ENCODE measurements around the gene SVOPL. TPM values are rescaled to one million over a fixed set of nuclear protein-coding genes. Genes with fewer than 3 reads are reported as not detected.

Gene SVOPL
- total RNA-seq, 1 experiment from 2014 or later = not detected

- H3K4me1 ChIP-seq (ENCODE audit: control insufficient read depth, insufficient read depth, low read length) = no peaks in the 10 kb centered on the region
- no peak overlapping the region for H3K4me3 ChIP-seq (ENCODE audit: low read depth in 2 of 2, low read length in 2 of 2)
- ChIA-PET POLR2A (no interaction called here), CTCF (no interaction called here)
- ATAC-seq (no peak), DNase-seq (ENCODE audit: low read depth, low spot score) (no peak)
- intact Hi-C loops (cut with micrococcal nuclease; ENCODE audit: unreplicated experiment) = no loop called here
- TF ChIP-seq CTCF (IDR thresholded peaks at IDR 0.05) (no peak), SIN3A (IDR thresholded peaks at IDR 0.05; ENCODE audit: borderline replicate concordance, insufficient read depth, low read depth, low read length) (no peak), TCF7L2 (IDR thresholded peaks at IDR 0.05; ENCODE audit: low read depth, low read length) (no peak), POLR2AphosphoS5 (IDR thresholded peaks at IDR 0.05; ENCODE audit: low read depth, low read length) (no peak)
- TF ChIP-seq, protein P1, sequence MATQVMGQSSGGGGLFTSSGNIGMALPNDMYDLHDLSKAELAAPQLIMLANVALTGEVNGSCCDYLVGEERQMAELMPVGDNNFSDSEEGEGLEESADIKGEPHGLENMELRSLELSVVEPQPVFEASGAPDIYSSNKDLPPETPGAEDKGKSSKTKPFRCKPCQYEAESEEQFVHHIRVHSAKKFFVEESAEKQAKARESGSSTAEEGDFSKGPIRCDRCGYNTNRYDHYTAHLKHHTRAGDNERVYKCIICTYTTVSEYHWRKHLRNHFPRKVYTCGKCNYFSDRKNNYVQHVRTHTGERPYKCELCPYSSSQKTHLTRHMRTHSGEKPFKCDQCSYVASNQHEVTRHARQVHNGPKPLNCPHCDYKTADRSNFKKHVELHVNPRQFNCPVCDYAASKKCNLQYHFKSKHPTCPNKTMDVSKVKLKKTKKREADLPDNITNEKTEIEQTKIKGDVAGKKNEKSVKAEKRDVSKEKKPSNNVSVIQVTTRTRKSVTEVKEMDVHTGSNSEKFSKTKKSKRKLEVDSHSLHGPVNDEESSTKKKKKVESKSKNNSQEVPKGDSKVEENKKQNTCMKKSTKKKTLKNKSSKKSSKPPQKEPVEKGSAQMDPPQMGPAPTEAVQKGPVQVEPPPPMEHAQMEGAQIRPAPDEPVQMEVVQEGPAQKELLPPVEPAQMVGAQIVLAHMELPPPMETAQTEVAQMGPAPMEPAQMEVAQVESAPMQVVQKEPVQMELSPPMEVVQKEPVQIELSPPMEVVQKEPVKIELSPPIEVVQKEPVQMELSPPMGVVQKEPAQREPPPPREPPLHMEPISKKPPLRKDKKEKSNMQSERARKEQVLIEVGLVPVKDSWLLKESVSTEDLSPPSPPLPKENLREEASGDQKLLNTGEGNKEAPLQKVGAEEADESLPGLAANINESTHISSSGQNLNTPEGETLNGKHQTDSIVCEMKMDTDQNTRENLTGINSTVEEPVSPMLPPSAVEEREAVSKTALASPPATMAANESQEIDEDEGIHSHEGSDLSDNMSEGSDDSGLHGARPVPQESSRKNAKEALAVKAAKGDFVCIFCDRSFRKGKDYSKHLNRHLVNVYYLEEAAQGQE (IDR thresholded peaks at IDR 0.05; ENCODE audit: insufficient read depth in 1 of 2, low read depth in 2 of 2, low read length in 1 of 2) = no peak
- in situ Hi-C loops (cut with HindIII; ENCODE audit: low pct_unique_long_range_greater_than_20kb, low sequenced_read_pairs) = no loop called here
- H3K27ac ChIP-seq (ENCODE audit: low read length) = no peak overlapping the region
- peaks cover 50% of the 10 kb centered on the region for H3K9me3 ChIP-seq (ENCODE audit: control insufficient read depth, insufficient read depth, low read depth, low read length)
- peaks cover 17% of the 10 kb centered on the region for H3K36me3 ChIP-seq (ENCODE audit: control insufficient read depth, insufficient read depth, low read length)
- H3K27me3 ChIP-seq (ENCODE audit: control insufficient read depth, insufficient read depth, low read length) = no peaks in the 10 kb centered on the region
- BruUV-seq (replicated peaks) = no TSS peak
Measured at GRCh38 chr7:138555684-138556083, 145.5 kb downstream of the SVOPL start.

- no TSS peak for BruUV-seq (replicated peaks)
- DNase-seq (ENCODE audit: low read depth, low spot score) (no peak), ATAC-seq (no peak)
- POLR2A ChIA-PET = no interaction called here
- peaks cover 50% of the 10 kb centered on the region for H3K9me3 ChIP-seq (ENCODE audit: control insufficient read depth, insufficient read depth, low read depth, low read length)
- H3K27me3 ChIP-seq (ENCODE audit: control insufficient read depth, insufficient read depth, low read length) = no peaks in the 10 kb centered on the region
- H3K27ac ChIP-seq (ENCODE audit: low read length) = no peak overlapping the region
- peaks cover 17% of the 10 kb centered on the region for H3K36me3 ChIP-seq (ENCODE audit: control insufficient read depth, insufficient read depth, low read length)
- CTCF ChIA-PET = interaction anchor here (0.6 kb wide), 1 partner anchor 183 kb away, joined by 5 read pairs; no protein-coding TSS in a partner anchor
- intact Hi-C loops (cut with micrococcal nuclease; ENCODE audit: unreplicated experiment) (no loop called here), in situ Hi-C loops (cut with HindIII; ENCODE audit: low pct_unique_long_range_greater_than_20kb, low sequenced_read_pairs) (no loop called here)
- H3K4me1 ChIP-seq (ENCODE audit: control insufficient read depth, insufficient read depth, low read length) = no peaks in the 10 kb centered on the region
- no peak for TF ChIP-seq SIN3A (IDR thresholded peaks at IDR 0.05; ENCODE audit: borderline replicate concordance, insufficient read depth, low read depth, low read length)
- TF ChIP-seq, protein P1 (IDR thresholded peaks at IDR 0.05; ENCODE audit: insufficient read depth in 1 of 2, low read depth in 2 of 2, low read length in 1 of 2) = no peak
- TF ChIP-seq POLR2AphosphoS5 (IDR thresholded peaks at IDR 0.05; ENCODE audit: low read depth, low read length) = no peak
- no peak for TF ChIP-seq CTCF (IDR thresholded peaks at IDR 0.05)
- TF ChIP-seq TCF7L2 (IDR thresholded peaks at IDR 0.05; ENCODE audit: low read depth, low read length) = no peak
- no peak overlapping the region for H3K4me3 ChIP-seq (ENCODE audit: low read depth in 2 of 2, low read length in 2 of 2)
Measured at GRCh38 chr7:138554674-138555073, 146.5 kb downstream of the SVOPL start.
